GDM1 (cell line): Measurements from ENCODE around the gene ANO9.

Experiments
- DNase-seq: peaks from one replicate; lab custom pipeline; 2025; lab: John Stamatoyannopoulos, UW

ANO9 gene

DNA sequence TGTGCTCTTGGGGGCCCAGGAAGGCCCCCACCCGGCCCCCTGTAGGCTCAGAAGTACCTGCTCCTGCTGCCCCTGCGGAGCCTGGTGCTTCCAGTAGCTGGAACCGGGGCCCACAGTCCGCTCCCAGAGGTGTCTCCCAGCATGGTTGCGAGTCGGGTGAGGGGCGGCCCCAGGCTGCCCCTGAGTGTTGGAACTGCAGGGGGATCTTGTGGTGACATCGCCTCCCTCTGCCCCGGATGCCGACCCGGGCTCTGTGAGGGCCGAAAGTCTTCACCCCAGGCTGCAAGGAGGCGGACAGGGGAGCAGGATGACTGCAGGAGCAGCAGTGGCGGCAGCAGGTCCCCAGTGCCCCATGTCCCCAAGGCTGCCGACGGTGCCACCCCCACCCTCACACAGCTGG lies 57.3 kb downstream of the ANO9 start:
- DNase-seq, result no peak

DNA sequence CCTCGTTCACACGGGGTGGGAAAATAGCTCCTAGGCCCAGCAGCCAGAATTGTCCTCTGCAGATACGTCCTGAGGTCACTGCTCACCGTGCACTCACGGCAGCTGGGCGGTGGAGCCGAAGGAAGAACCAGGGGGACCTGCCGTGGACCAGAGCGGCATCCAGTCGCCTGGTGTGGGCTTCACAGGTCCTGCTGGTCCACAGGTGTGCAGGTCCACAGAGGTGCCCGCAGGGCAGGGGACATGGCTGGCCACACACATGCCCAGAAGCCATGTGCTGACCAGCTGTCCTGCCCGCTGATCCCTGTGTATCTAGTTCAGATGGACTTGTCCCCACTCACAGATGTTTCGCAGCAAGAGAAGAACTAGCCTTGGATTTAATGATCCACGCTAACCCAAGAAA lies 58.4 kb downstream of the ANO9 start:
- no peak for DNase-seq

DNA sequence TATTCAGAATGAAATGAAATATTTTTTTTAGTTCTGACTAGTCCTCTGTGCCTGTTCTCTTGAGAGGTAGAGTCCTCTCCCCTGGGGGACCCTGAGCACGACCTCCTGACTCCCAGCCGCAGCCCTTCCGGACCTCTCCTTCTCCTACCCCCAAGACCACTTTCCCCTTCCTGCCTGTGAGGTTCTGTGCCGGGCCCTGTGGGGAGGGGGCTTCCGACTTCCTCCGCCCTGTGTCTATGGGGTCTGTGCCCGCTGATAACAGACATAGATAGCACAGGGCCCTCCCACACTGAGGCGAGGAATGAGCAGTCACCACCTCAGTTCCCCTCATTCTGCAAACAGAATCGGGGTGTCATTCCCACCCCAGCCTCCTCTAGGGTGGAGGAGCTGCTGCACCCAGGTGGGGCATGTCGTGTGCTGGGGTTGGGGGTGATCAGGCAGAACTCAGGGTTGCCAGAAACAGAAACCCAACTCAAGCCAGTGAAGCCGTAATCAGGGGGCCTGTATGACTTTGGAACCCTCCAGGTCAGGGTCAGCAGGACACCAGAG lies 59.7 kb downstream of the ANO9 start:
- no peak for DNase-seq

DNA sequence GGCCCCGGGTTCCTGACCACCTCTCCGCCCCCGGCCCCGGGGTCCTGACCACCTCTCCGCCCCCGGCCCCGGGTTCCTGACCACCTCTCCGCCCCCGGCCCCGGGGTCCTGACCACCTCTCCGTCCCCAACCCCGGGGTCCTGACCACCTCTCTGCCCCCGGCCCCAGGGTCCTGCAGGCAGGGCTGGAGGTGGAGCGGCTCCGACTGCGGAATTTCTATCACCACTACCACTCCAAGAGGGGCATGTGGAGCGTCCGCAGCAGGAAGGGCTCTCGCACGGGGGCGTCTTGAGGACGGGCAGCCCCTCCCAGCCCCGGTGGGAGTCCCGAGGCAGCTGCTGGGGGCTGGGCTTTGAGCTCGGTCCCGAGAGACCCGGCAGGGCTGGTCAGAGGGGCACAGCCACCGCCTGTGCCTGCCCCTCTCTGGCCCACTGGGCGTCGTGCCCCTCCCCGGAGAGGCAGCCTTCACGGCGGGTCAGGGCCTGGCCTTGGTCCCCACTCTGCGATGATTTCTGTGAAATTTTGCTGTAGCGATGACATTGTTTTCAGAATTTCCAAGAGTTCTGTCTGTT lies 60.2 kb downstream of the ANO9 start:
- DNase-seq, result no peak

DNA sequence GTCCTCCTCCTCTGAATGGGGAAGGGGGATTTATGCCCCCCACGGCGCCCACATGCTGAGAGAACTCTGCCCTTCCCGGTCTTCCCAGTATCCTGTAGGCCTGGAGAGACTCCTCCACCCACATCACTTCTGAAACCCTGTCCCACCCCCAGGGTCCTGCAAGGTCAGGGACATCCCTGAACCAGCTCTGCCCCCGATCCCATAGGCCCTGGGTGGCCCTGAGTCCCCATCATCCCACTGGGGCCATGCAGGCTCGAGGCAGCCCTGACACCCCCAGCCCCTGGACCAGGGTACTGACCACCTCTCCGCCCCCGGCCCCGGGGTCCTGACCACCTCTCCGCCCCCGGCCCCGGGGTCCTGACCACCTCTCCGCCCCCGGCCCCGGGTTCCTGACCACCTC lies 60.8 kb downstream of the ANO9 start:
- no peak for DNase-seq

DNA sequence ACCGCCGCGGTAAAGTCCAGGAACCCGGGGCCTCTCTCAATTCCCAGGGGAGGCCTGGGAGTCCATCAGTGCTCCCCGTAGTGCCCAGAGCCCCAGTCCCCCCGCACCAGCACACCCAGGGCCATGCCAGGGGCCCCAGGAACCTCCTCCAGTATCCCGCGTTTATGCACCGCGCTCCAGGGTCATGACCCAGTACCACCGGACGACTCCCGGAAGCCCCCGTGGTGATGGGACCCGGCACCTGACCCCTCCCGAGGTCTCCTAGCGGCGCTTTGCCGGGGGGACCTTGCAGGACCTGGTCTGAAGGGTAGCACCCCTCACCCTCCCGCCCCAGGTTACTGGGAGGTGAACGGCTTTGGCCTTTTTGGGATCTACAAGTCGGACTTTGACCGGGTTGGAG lies 61.3 kb downstream of the ANO9 start:
- DNase-seq, result no peak

DNA sequence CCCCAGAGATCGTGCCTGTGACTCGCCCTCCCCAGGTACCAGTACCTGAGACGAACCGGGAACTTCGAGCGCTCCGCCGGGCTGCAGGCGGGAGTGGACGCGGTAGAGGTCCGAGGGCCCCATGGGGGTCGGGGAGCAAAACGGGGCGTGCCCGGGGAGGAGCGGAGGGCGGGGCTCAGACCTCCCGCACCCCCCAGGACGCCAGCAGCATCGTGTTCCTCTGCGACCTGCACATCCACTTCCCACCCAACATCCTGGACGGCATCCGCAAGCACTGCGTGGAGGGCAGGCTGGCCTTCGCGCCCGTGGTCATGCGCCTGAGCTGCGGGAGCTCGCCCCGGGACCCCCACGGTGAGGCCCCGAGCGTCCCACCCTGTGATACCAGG lies 61.7 kb downstream of the ANO9 start:
- no peak for DNase-seq

DNA sequence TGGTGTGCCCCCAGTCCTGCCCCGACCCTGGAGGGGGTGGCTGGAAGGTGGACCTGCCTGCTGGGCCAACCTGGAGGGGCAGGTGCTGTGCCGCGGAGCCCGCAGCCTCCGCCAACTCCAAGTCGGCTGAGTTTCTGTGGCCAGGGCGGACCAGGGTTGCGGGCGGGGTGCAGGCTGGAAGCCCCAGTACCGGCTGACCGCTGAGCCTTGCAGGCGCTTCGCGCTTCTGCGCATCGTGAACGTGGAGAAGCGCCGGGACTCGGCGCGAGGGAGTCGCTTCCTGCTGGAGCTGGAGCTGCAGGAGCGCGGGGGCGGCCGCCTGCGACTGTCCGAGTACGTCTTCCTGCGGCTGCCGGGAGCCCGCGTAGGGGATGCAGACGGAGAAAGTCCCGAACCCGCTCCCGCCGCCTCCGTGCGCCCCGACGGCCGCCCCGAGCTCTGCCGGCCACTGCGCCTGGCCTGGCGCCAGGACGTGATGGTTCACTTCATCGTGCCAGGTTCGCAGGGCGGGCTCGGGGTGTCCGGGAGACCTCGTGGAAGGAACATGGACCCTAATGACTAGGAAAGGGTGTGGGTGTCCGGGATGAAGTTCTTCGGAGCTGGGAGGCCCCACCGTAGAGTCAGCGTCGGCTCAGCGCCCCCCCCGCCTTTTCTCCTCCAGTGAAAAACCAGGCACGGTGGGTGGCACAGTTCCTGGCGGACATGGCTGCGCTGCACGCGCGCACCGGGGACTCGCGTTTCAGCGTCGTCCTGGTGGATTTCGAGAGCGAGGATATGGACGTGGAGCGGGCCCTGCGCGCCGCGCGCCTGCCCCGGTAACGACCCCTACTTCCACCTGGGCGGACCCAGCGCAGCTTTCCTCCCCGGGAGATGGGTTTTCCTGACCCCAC lies 62.4 kb downstream of the ANO9 start:
- no peak for DNase-seq

DNA sequence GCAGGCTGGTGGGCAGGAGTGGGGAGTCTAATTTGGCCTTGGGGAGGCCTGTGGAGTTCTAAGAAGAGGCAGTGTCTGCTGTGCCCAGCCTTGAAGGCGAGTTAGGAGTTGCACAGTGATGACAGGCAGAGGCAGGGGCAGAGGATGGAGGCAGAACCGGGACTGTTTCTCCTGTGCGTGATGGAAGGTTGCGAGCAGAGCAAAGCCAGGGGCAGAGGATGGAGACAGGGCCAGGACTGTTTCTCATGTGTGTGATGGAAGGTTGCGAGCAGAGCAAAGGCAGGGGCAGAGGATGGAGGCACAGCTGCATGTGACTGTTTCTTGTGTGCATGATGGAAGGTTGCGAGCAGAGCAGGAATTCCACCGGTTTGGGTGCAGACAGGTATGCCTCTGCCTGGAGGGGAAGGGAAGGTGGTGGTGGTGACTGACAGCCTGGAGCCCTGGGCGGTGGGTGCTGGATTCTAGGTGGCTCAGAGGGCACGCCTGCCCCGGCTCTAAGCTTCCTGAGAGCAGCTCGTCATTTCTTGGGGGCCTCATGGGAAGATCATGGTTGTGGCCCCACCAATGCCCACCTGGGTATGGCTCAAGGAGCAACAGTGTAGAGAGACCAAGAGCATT lies 63.8 kb downstream of the ANO9 start:
- no peak for DNase-seq

DNA sequence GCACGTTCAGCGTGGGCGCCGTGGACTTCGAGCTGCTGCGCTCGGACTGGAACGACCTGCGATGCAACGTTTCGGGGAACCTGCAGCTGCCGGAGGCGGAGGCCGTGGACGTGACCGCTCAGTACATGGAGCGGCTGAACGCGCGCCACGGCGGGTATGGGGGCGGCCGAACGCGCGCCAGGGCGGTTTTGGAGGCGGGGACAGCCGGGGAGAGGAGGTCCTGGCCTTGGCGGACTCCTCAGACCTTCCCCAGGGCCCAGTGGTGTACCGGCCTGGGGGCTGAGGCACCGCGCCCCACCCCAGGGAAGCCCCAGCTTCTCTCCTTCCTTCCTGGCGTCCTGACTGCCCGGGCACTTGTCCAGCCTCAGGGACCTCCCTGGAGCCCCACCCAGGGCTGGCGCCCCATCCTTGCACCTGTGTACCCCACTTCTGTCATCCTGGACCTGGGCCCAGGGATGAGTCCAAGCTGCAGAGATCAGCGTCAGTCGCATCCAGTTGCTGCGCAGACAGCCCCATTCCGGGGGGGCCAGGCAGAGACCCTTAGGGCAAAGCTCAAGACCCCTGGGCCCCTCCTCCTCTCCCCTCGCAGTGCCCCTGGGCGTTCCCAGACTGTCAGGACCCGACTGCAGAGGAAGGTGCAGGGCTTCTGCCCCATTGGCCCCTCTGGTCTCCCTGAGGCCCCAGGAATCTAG lies 64.5 kb downstream of the ANO9 start:
- no peak for DNase-seq

DNA sequence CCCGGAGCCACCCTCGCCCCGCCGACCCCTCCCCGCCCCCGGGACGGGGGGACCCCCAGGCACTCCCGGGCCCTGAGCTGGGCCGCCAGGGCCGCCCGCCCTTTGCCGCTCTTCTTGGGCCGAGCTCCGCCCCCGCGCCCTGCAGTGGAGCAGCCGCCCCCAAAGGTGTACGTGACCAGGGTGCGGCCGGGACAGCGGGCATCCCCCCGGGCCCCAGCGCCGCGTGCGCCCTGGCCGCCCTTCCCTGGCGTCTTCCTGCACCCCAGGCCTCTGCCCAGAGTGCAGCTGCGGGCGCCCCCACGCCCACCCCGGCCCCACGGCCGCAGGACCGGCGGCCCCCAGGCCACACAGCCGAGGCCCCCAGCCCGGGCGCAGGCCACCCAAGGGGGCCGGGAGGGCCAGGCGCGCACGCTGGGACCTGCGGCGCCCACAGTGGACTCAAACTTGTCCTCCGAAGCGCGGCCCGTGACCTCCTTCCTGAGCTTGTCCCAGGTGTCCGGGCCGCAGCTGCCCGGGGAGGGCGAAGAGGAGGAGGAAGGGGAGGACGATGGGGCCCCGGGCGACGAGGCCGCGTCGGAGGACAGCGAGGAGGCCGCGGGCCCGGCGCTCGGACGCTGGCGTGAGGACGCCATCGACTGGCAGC lies 65.2 kb downstream of the ANO9 start:
- no peak for DNase-seq

DNA sequence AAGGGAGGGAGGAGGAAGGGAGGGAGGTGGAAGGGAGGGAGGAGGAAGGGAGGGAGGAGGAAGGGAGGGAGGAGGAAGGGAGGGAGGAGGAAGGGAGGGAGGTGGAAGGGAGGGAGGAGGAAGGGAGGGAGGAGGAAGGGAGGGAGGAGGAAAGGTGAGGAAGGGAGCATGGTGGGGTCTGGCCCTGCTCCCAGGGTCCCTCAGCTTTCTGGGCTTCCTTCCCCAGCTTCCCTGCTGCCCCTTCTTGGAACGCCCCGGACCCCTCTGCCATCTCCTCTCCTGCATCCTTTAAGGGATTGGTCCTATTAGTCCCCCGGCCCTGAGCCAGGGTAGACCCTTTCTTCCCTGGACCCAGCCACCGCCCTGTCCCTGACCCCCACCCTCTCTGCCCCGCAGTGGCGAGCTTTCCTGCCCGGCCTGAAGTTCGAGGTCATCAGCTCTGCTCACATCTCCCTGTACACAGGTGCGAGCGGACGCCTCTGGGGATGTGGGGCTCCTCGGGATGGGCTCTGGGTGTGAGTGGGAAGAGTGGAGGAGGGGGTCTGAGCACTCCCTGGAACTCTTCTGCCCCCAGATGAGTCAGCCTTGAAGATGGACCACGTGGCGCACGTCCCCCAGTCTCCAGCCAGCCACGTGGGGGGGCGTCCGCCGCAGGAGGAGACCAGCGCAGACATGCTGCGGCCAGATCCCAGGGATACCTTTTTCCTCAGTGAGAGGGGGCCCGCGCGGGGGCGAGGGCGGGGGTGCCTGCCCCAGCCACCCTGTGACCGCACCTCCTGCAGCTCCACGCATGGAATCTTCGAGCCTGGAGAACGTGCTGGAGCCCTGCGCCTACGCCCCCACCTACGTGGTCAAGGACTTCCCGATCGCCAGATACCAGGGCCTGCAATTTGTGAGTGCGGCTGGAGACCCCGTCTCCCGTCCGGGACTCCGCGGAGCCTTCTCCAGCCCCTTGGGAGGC lies 66.5 kb downstream of the ANO9 start:
- DNase-seq, result no peak

DNA sequence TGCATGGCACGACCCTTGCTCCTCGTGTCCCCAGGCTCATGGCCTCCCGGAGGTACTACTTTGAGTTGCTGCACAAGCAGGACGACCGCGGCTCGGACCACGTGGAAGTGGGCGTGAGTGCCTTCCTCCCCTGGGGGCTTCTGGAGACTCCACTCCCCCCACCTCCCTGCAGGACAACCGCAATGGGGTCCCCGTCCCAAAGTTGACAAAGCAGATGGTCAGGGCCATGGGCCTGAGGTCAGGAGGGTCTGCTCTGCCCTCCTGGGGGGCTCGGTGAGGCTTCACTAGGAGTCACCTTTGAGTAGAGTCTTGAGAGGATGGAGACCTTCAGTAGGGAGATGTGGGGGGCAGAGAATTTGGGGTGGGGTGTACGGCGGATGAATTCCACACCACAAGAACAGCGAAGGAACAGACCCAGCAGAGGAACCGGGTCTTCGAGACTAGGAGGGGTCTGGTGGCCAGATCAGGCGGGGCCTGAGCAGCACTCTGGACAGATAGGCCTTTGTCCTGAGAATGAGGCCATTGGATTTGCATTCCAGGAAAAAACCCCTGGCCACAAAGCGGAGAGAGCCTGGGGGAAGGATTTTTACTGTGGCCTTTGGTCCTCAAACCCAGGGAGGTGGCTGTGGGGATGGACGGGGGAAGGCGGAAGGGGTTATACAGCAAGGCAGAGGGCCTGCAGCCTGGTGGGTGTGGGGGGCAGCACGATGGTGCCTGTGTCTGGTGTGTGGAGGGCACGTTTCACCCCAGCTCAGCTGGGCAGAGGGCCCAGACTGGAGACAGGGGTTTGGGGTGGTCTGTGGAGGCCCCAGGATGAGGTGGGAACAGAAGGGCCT lies 67.9 kb downstream of the ANO9 start:
- no peak for DNase-seq

DNA sequence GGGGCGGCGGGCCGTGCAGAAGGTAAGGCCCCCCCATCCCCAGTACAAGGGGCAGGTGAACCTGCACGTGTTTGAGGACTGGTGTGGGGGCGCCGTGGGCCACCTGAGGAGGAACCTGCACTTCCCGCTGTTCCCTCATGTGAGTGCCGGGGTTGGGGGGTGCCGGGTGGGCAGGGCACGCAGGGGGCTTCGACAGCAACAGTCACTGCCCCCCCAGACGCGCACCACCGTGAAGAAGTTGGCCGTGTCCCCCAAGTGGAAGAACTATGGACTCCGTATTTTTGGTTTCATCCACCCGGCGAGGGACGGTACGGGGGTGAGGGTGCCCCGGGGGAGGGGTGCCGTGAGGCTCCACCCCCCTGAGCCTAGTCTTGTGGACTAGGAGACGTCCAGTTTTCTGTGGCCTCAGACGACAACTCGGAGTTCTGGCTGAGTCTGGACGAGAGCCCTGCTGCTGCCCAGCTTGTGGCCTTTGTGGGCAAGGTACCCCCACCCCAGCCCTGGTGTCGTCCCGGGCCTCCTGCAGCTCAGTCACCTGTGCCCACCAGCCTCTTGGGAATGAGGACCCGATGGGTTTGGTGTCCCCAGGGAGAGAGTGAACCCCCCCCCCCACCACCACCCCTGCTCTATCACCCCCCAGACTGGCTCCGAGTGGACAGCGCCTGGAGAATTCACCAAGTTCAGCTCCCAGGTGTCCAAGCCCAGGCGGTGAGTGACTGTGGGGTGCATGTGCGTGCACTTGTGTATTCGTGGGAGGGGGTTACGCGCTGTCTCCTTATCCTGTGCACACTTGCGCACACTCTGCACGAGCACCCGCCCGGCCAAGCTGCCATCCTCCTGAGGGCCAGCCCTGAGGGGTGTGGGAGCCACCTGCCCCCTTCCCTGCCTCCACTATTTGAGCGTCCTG lies 68.7 kb downstream of the ANO9 start:
- no peak for DNase-seq

DNA sequence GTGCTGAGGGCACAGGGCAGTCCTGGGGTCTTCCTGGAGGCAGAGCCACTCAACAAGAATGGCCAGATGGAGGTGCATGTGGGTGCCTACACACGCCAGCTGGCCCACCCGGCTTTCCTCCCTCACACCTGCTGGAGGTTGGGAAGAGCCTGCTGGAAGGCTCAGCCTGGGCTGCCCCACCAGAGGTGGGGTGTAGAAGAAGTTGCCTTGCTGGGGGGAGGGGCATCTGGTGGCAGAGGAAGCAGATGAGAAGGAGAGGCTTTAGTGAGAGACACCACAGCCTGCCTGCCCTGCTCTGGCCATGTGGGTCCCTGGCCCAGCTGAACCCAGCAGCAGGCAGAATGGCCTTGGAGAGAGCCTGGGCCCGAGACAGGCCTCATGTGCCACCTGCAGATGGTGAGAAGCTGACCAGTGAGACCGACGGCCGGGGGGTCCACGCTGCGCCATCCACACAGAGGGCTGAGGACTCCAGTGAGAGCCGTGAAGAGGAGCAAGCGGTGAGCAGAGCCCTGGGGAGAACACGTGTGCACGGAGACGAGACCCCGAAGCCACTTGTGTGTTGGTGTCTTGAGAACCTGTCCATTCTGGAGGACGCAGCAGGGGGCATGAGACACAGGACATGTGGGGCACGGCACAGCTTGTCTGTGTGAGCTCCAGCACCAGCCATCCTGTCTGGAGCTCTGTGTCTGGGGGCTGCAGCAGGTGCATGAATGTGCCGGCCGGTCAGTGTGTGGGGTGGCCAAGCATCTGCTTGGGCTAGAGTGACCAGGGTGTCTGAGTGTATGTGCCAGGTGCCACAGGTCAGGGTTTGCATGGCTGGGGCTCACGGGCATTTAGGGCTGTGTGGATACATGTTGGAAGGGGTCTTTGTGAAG lies 69.9 kb downstream of the ANO9 start:
- DNase-seq, result no peak

DNA sequence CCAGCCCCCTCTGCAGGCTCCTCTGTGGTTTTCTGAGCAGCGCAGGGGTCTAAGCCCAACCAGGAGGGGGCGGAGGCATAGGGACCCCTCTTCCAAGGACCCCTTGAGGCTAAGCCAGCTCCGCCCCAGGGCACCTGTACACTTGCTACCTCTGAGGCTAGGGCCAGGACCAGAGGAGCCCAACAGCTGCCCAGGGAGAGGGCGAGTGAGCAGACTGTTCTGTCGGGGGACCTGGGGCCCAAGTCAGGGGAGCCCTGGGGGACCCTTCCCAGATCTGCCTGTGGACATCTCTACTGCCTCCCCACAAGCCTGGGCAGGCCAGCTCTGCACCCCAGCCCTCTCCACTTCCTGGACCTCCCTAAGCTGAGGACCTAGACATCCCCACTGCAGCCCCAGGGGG lies 70.8 kb downstream of the ANO9 start:
- no peak for DNase-seq

DNA sequence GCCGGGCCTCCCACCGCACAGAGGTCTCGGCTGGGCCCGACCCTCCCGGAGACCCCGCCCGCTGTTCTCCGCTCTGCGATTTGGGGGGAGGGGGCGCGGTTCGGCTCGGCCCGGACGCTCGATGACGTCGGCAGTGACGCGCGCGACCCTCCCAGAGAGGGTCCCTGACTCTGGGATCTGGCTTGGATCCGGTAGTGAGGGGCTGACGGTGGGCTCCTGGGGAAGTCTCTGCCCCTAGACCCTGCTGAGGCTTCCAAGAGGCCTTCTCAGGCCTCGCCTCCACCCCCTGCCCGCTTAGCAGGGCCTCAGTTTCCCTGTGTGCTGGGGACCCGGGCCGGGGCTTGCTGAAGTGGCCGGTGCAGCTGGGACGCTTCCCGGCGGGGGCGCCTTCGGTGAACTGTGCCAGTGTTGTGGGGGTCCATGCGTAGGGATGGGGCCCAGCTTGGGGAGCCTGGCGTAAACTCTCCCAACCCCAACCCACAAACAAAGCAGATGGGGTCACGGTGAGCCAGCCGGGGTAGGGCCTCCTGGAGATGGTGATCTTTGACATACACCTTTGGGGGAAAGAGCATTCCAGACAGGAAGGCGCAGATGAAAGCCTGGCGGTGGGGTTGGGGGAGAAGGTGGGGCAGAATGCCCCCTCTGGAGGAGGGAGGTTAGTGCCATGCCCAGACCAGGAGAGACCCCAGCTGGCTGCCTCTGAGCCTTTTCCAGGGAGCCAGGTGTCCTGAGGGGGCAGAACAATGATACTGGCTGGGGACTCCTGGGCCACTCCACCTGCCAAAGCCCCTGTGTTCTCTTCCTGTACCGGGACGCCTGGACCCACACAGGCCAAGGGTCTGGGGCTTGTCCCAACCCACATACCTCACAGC lies 71.5 kb downstream of the ANO9 start:
- DNase-seq, result no peak
